NCI-H524 treated with DMSO at 0.1 percent for 48 hours (cell line): ENCODE results near the gene PBX1.

Source experiments
- DNase-seq: peaks from one replicate; lab custom pipeline; 2025; lab: John Stamatoyannopoulos, UW

The PBX1 gene

GRCh38 chr1:164781972-164782371 is 223.0 kb downstream of the PBX1 start:
- no peak for DNase-seq

GRCh38 chr1:164783778-164784555 is 225.0 kb downstream of the PBX1 start:
- DNase-seq = no peak

- no peak for DNase-seq
These were observed 226.0 kb downstream of the PBX1 start for GRCh38 chr1:164784960-164785359.

- no peak for DNase-seq
These were observed 227.0 kb downstream of the PBX1 start for GRCh38 chr1:164785841-164786534.

- no peak for DNase-seq
These were observed 228.2 kb downstream of the PBX1 start for GRCh38 chr1:164786980-164787833.

- no peak for DNase-seq
These were observed 228.8 kb downstream of the PBX1 start for GRCh38 chr1:164787834-164788231.

- DNase-seq = no peak
These were observed 231.1 kb downstream of the PBX1 start for GRCh38 chr1:164790081-164790480.

GRCh38 chr1:164792410-164793004 is 233.5 kb downstream of the PBX1 start:
- no peak for DNase-seq

GRCh38 chr1:164794356-164794755 is 235.4 kb downstream of the PBX1 start:
- DNase-seq = no peak

GRCh38 chr1:164796916-164797315 is 237.9 kb downstream of the PBX1 start:
- no peak for DNase-seq

GRCh38 chr1:164801246-164801731 is 242.3 kb downstream of the PBX1 start:
- DNase-seq = no peak

- no peak for DNase-seq
These were observed 243.0 kb downstream of the PBX1 start for GRCh38 chr1:164801791-164802502.

GRCh38 chr1:164802529-164803282 is 243.7 kb downstream of the PBX1 start:
- DNase-seq = no peak

- DNase-seq = no peak
These were observed 244.4 kb downstream of the PBX1 start for GRCh38 chr1:164803366-164803765.

- DNase-seq = no peak
These were observed 245.4 kb downstream of the PBX1 start for GRCh38 chr1:164804366-164804765.

- DNase-seq = no peak
These were observed 246.4 kb downstream of the PBX1 start for GRCh38 chr1:164805399-164805798.

- DNase-seq = no peak
These were observed 247.5 kb downstream of the PBX1 start for GRCh38 chr1:164806531-164806930.

- DNase-seq = no peak
These were observed 254.8 kb downstream of the PBX1 start for GRCh38 chr1:164813776-164814175.

- DNase-seq = no peak
These were observed 262.7 kb downstream of the PBX1 start for GRCh38 chr1:164821648-164822047.

- no peak for DNase-seq
These were observed 264.7 kb downstream of the PBX1 start for GRCh38 chr1:164823486-164824279.
